Mesodermal cell (in vitro differentiated cells): ENCODE data around the gene CACNA1C.

ENCODE experiments used
- H3K27ac ChIP-seq: 2 replicates; pipeline ENCODE4 v1.7.0; 2013; ENCODE audit warnings: mild to moderate bottlenecking, low read depth, low read length, moderate library complexity; ENCODE audit not compliant: severe bottlenecking
- H3K36me3 ChIP-seq: 2 replicates; pipeline ENCODE4 v1.7.1; 2013; ENCODE audit warnings: mild to moderate bottlenecking, low read length, moderate library complexity; ENCODE audit not compliant: control insufficient read depth, insufficient read depth
- H3K4me1 ChIP-seq: one replicate; pipeline ENCODE4 v1.7.1; 2013; ENCODE audit warnings: mild to moderate bottlenecking, low read length; ENCODE audit not compliant: insufficient read depth, control insufficient read depth, poor library complexity, severe bottlenecking
- H3K4me3 ChIP-seq: 2 replicates; pipeline ENCODE4 v1.7.0; 2013; ENCODE audit warnings: low read length, control low read depth, mild to moderate bottlenecking; ENCODE audit not compliant: insufficient read depth, poor library complexity, severe bottlenecking; ENCODE audit errors: extremely low read depth
- H3K9me3 ChIP-seq: 2 replicates; pipeline ENCODE4 v1.7.1; 2013; ENCODE audit warnings: mild to moderate bottlenecking, low read length, moderate library complexity; ENCODE audit not compliant: control insufficient read depth
- WGBS, 2 experiments: methylation state at CpG; one replicate each; pipeline ENCODE4 v1.1.5; 2013; ENCODE audit warnings: missing lambda C conversion rate in 2 of 2; ENCODE audit not compliant: insufficient coverage in 2 of 2; 5-methylcytosine and 5-hydroxymethylcytosine counted together

CACNA1C gene

GRCh38 chr12:2076728-2077127, 23.9 kb downstream of the CACNA1C start:
- 94 to 96% methylated on average over 8 to 10 of the region's 10 CpGs for WGBS, 2 experiments
- Histone ChIP-seq H3K27ac (no peak overlapping the region), H3K36me3 (no peaks in the 10 kb centered on the region), H3K4me3 (no peak overlapping the region), H3K9me3 (peaks cover 8% of the 10 kb centered on the region), H3K4me1 (peaks cover 14% of the 10 kb centered on the region)

- no peak overlapping the region for H3K4me3 ChIP-seq
- no peak overlapping the region for H3K27ac ChIP-seq
- no peaks in the 10 kb centered on the region for H3K36me3 ChIP-seq
- H3K4me1 ChIP-seq = peaks cover 9% of the 10 kb centered on the region
- H3K9me3 ChIP-seq = peaks cover 8% of the 10 kb centered on the region
These were observed 27.8 kb downstream of the CACNA1C start for GRCh38 chr12:2080604-2081003.

GRCh38 chr12:2082321-2082720, 29.5 kb downstream of the CACNA1C start:
- H3K4me1 ChIP-seq = peaks cover 4% of the 10 kb centered on the region
- 80 to 87% methylated on average over 6 of the region's 6 CpGs for WGBS, 2 experiments
- no peak overlapping the region for H3K4me3 ChIP-seq
- H3K36me3 ChIP-seq = no peaks in the 10 kb centered on the region
- peaks cover 8% of the 10 kb centered on the region for H3K9me3 ChIP-seq
- H3K27ac ChIP-seq = no peak overlapping the region

- H3K4me3 ChIP-seq = no peak overlapping the region
- no peaks in the 10 kb centered on the region for H3K36me3 ChIP-seq
- H3K27ac ChIP-seq = no peak overlapping the region
- peaks cover 8% of the 10 kb centered on the region for H3K9me3 ChIP-seq
- WGBS, 2 experiments = no CpG with 5 or more reads among the region's 1 CpG
- H3K4me1 ChIP-seq = peaks cover 4% of the 10 kb centered on the region
These were observed 30.2 kb downstream of the CACNA1C start for GRCh38 chr12:2083008-2083407.

GRCh38 chr12:2083561-2083960, 30.8 kb downstream of the CACNA1C start:
- no CpG with 5 or more reads among the region's 1 CpG for WGBS, 2 experiments
- H3K27ac ChIP-seq = no peak overlapping the region
- H3K4me3 ChIP-seq = no peak overlapping the region
- H3K9me3 ChIP-seq = peaks cover 8% of the 10 kb centered on the region
- peaks cover 4% of the 10 kb centered on the region for H3K4me1 ChIP-seq
- no peaks in the 10 kb centered on the region for H3K36me3 ChIP-seq

- Histone ChIP-seq H3K4me3 (no peak overlapping the region), H3K27ac (no peak overlapping the region), H3K4me1 (peaks cover 4% of the 10 kb centered on the region), H3K9me3 (peaks cover 8% of the 10 kb centered on the region), H3K36me3 (no peaks in the 10 kb centered on the region)
- WGBS, 2 experiments = 77 to 90% methylated on average over 3 of the region's 4 CpGs
These were observed 31.9 kb downstream of the CACNA1C start for GRCh38 chr12:2084553-2085296.

- Histone ChIP-seq H3K4me1 (no peaks in the 10 kb centered on the region), H3K4me3 (no peak overlapping the region), H3K36me3 (no peaks in the 10 kb centered on the region), H3K27ac (no peak overlapping the region), H3K9me3 (no peaks in the 10 kb centered on the region)
- WGBS, 2 experiments = 88 to 98% methylated on average over 4 of the region's 5 CpGs
These were observed 39.6 kb downstream of the CACNA1C start for GRCh38 chr12:2092354-2092753.

GRCh38 chr12:2092890-2093289, 40.1 kb downstream of the CACNA1C start:
- Histone ChIP-seq H3K4me1 (no peaks in the 10 kb centered on the region), H3K36me3 (no peaks in the 10 kb centered on the region), H3K27ac (no peak overlapping the region), H3K4me3 (no peak overlapping the region), H3K9me3 (no peaks in the 10 kb centered on the region)
- 79 to 87% methylated on average over 5 of the region's 6 CpGs for WGBS, 2 experiments

- Histone ChIP-seq H3K9me3 (no peaks in the 10 kb centered on the region), H3K4me1 (peaks cover 3% of the 10 kb centered on the region), H3K27ac (no peak overlapping the region), H3K4me3 (no peak overlapping the region), H3K36me3 (no peaks in the 10 kb centered on the region)
- 60% methylated on average over 1 of the region's 2 CpGs; no CpG with 5 or more reads in 1 of the 2 experiments for WGBS, 2 experiments
These were observed 41.8 kb downstream of the CACNA1C start for GRCh38 chr12:2094597-2094996.

GRCh38 chr12:2095878-2096277, 43.1 kb downstream of the CACNA1C start:
- peaks cover 3% of the 10 kb centered on the region for H3K4me1 ChIP-seq
- H3K9me3 ChIP-seq = no peaks in the 10 kb centered on the region
- WGBS, 2 experiments = 50 to 100% methylated on average over 1 of the region's 5 CpGs
- no peak overlapping the region for H3K4me3 ChIP-seq
- H3K27ac ChIP-seq = no peak overlapping the region
- H3K36me3 ChIP-seq = no peaks in the 10 kb centered on the region

GRCh38 chr12:2097617-2098016, 44.8 kb downstream of the CACNA1C start:
- WGBS, 2 experiments = 77 to 88% methylated on average over 6 to 7 of the region's 7 CpGs
- Histone ChIP-seq H3K4me3 (no peak overlapping the region), H3K9me3 (no peaks in the 10 kb centered on the region), H3K27ac (no peak overlapping the region), H3K4me1 (peaks cover 3% of the 10 kb centered on the region), H3K36me3 (no peaks in the 10 kb centered on the region)
